ENCODE measurements around the gene ATG7.
"Not testable (repeated sequence)": the region's sequence is repeated elsewhere in the genome, so short reads cannot be mapped to it uniquely, and the experiment has no call there.

Gene ATG7

GRCh38 chr3:11436775-11437174 is 164.6 kb downstream of the ATG7 start:
- no peak for DNase-seq

GRCh38 chr3:11437506-11437905 is 165.3 kb downstream of the ATG7 start:
- DNase-seq, result no peak

DNA sequence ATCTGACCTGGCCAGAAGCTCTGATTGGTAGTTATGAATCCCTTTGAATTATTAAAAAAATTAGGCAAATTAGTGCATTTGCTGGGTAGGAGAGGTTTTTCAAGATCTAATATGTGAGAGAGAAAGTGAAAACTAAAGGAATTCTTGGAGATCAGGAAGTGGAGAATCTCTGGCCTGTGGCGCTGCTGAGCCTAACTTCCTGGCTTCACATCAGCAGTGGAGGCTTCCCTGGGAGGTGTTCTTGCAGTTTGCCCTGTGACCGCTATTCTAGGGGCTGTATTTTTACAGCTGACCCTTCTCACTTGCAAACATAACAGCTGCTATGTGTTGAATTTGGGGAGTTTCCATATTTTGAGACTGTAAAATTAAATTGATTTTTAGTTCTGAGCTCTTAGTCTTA is 166.4 kb downstream of the ATG7 start:
- no peak for DNase-seq

DNA sequence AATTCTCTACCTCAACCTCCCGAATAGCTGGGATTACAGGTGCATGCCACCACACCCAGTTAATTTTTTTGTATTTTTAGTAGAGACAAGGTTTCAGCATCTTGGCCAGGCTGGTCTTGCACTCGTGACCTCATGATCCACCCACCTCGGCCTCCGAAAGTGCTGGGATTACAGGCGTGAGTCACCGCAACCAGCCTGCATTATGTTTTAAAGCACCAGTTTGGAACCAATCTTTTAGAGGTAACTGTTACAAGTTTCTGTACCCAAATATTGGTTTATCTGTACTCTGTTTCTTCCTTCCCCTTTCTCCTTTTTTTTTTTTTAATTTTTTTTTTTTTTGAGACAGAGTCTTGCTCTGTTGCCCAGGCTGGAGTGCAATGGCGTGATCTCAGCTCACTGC is 169.1 kb downstream of the ATG7 start:
- not testable (repeated sequence) for DNase-seq

- DNase-seq, result no peak
Measured at GRCh38 chr3:11444404-11444803, 172.2 kb downstream of the ATG7 start.

GRCh38 chr3:11445193-11445592 is 173.0 kb downstream of the ATG7 start:
- DNase-seq, result not testable (repeated sequence)

DNA sequence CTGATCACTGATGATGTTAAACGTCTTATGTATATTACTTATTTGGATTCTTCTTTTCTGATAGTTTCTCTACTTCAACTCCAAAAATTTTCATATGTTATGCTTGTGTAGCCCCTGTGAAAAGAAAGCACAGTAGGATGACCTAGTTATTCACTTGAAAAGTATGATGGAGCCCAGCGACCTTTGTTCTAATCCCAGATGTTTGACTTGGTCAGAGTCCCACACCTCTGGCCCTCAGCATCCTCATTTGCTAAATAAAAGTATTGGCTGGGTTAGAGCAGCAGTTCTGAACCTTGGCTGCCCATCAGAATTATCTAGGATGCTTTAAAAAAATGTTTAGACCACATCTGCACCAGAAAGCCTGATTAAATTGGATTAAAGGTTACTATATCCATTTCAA is 173.7 kb downstream of the ATG7 start:
- DNase-seq, result no peak

- DNase-seq, result no peak
Measured at GRCh38 chr3:11447584-11448200, 175.5 kb downstream of the ATG7 start.

GRCh38 chr3:11450015-11450414 is 177.8 kb downstream of the ATG7 start:
- no peak for DNase-seq

DNA sequence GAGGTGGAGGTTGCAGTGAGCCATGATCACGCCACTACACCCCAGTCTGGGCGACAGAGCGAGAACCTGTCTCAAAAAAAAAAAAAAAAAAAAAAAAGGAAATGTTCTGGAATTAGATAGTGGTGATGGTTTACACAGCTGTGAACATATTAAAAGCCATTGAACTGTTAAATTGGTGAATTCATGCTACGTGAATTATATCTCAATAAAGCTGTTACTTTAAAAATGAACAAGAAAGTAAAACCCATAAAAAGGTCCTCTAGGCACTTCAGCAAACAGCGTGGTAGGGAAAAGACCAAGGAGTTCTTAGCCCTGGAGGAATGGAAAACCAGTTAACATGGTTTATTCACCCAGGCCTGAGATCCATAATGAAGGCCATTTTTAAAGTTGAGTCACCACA is 180.1 kb downstream of the ATG7 start:
- no peak for DNase-seq

DNA sequence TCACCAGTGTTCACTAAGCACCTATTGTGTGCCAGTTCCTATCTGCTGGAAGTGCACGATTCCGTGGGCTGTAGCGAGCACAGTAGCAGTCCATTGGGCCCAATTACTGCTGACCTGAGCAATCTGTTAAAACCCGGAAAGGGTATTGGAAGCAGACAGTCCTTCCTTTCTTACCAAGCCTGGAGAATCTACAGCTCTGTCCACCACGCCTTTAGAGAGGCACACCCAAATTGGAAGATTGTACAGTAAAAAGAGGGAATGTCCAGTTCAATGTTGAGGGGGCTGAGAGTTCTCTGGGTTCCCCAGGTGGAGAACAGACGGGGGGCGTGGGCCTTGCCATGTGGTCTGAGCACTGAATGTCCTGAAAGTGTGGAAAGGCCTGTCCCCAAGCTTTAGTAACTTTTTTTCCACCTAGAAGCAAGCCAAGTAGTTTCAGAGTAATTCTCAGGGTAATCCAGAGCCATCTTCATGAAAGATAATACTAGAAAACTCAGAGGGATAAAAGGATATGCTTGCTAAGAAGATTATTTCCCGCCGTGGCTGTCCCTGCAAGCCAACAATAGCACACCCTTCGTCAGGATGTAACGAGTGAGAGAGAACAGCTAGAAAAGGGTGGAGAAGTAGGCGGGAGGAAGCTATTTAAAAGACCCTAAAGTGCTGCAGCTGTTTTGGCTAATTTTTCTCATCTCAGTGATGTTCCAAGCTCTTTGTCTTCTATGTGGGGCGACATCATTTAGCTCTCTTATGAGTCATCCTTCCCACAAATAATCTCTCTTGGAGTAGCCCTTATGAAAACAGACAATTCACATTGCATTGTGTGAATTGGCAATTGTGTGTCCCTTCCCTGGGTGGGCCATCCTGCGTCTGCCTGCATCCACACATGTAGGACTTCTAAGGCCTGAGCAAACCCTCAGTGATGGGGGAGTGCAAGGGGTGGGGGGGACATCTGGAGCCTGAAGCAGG is 181.0 kb downstream of the ATG7 start:
- DNase-seq, result no peak

- no peak for DNase-seq
Measured at GRCh38 chr3:11455956-11456355, 183.8 kb downstream of the ATG7 start.

DNA sequence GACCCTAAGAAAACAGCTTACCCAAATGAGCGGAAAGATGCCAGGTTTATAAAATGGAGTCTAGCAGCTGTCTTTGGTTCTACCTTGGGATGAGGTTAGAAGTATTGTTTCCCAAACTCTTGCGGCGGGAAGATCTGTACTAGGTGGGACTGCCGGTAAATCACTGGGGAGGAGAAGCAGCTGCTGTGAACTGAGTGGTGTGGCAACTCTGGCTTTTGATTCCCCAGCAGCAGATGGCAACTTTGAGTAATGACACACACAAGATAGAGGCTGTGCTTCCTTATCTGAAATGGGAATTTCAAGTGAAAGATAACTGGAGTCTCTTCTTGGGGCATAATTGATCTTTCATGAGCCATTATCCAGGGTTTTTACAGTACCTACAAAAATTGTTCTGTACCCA is 184.9 kb downstream of the ATG7 start:
- no peak for DNase-seq

DNA sequence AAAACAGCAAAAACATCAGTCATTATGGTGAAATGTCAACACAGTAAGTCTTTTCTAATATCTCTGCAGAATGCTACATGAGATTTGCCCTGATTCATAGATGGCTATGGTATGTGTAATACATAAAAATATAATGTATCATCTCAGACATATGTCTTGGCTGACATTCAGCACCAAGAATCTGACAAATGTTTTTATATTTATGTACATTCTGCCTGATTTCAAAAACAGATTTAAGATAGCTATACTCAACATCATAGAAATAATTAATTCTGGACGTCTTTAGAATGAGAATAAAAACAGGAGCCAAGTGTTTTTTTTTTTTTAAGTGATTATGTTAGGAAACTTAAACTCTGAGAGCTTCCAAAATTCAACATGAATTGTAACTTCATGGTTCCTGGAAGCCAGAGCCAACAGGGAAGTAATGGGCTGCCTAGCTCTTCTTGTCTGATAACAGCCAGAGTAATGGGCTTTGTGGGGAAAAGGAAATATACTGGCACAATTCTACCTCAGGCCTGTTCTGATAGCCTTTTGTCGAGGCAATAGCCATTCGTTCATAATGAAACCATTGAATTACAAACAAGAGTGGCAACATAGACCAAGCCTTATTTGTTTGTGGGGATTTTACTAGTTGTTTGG is 187.1 kb downstream of the ATG7 start:
- no peak for DNase-seq

DNA sequence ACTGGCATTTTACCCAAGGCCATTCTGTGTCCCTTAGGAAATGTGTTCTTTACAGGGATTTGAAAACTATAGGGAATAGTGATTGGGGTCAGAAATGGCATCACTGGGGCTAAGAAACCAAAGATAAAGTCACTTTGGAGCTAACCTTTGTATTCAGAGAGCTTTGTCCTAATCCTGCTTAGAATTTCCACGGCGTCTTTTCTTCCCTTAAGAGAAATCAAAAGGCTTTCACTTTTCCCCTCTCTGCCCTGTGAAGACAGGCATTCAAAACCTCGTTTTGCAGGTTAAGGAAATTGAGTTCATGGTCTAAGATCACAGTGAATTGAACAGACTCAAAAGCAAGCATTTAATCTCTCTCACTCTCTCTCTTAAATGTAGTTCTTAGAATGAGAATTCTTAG is 189.0 kb downstream of the ATG7 start:
- DNase-seq, result no peak

GRCh38 chr3:11462673-11463072 is 190.5 kb downstream of the ATG7 start:
- not testable (repeated sequence) for DNase-seq

- DNase-seq, result no peak
Measured at GRCh38 chr3:11463591-11463990, 191.4 kb downstream of the ATG7 start.

DNA sequence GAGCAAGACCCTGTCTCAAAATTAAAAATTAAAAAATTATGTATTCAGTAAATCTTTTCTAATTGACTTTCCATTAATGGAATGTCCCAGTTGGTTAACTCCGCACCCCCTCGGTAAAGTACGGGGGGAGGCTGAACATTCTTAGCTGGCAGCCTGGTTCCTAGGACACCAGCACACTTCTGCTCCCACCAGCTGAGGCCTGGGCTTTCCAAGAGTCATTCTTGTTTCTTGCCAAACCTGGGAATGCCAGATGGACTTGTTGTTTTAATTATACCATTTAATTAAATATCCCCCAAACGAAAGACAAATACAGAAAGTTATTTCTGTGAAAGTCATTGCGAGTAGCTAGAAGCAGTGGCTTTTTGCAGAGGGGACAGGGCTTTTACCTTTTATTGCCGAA is 192.2 kb downstream of the ATG7 start:
- no peak for DNase-seq

DNA sequence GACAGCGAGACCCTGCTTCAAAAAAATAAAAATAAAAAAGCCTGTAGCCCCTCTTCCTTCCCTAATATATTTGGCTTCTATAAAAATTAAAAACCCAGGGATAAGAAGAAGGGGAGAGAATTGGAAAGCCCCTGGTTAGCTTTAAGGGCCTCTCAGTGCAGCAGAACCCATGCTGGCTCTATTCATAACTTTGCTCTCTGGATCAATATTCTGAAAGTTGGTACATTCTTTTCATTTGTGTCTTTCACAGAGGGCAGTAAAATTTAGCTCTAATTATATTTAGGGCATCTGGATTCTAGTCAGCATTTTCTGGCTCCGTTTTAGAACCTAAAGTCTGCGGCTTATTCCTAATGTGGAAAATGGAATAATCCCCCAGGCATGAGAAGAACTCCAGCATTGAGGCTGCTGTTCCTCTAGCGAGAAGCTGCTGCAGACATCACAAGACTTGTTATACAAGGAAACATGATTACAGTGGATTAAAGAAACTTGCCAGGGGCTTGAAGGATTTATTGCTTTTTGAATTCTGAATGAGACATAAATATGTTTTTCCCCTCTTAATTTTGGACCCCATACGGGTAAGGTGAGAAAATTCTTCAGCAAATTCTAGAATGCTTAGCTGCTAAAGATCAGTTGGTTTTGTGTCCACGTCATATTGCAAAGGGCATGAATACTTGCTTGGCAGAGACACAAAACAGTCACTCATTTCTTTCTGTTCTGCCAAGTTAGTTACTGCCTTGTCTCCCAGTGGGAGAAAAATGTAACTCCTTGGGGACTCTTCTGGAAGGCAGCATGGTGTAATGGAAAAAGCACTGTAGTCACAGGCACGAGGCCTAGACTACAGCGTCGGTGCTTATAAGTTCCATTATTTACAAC is 193.8 kb downstream of the ATG7 start:
- no peak for DNase-seq

- no peak for DNase-seq
Measured at GRCh38 chr3:11467875-11468274, 195.7 kb downstream of the ATG7 start.

DNA sequence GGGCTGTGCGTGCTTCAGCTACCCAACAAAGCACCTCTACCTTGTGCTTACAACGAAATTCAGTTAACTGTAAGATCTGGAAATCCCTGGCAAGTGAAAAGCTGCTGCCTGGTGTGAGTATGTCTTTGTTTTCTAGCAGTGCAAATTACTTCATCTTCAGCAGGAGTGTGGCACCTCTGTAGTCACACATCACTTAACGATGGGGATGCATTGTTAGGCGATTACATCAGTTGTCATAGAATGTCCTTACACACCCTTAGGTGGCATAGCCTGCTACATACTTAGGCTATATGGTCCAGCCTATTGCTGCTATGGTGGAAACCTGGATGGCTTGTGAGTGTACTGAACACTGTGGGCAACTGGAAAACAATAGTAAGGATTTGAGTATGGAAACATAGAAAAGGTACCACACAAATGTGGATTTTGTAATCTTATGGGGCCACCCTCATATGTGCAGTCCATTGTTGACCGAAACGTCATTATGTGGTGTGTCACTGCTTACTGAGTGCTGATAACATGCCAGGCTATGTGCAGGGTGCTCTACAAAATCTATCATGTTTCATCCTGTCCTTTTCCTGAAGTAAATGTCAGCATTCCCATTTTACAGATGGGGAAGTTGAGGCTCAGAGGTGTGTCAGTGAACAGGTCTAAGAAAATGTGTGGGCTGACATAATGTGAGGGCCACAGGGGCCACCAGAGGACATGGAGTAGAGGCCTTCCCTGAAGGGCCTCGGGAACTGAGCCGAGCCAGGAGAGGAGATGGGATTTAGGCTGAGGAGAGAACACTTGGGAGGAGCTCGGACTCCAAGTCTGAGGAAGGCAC is 198.0 kb downstream of the ATG7 start:
- DNase-seq, result no peak

- no peak for DNase-seq
Measured at GRCh38 chr3:11475324-11475723, 203.1 kb downstream of the ATG7 start.
